GM12878 (cell line): ENCODE results near the gene PTGR1. TPM values are rescaled to one million over a fixed set of nuclear protein-coding genes. Genes with fewer than 3 reads are reported as not detected.

ENCODE experiments used
- ATAC-seq: fragments of 200-7000 bp; cut with Tn5 transposase; 3 replicates; pipeline ENCODE4 v1.9.1; 2020; ENCODE audit warnings: mild to moderate bottlenecking, moderate library complexity
- BruUV-seq: library from RNA; stranded (reverse); fragments of 400-500 nt; replicated peaks from 2 replicates; lab custom pipeline; 2021; lab: Mats Ljungman, UMichigan
- CTCF ChIA-PET: fragments of 300-600 bp; sonication (Branson Sonifier 250); formaldehyde crosslinking; extraction: SDS; loops from one replicate; lab custom pipeline; 2021; ENCODE audit warnings: inconsistent platforms; lab: Yijun Ruan, JAX
- POLR2A ChIA-PET: fragments of 350-600 bp; formaldehyde crosslinking; extraction: SDS; loops from one replicate; lab custom pipeline; 2021; ENCODE audit warnings: inconsistent platforms; lab: Charles Lee
- RAD21 ChIA-PET: fragments of 300-600 bp; sonication (Branson Sonifier 250); formaldehyde crosslinking; loops from one replicate; lab custom pipeline; 2023; ENCODE audit warnings: antibody characterized with exemption; ENCODE audit not compliant: unreplicated experiment; lab: Charles Lee
- SMC1A ChIA-PET: fragments of 300-600 bp; sonication (Branson Sonifier 250); formaldehyde crosslinking; loops from one replicate; lab custom pipeline; 2023; ENCODE audit not compliant: unreplicated experiment, uncharacterized antibody; lab: Charles Lee
- DNase-seq: peaks from one replicate; pipeline ENCODE4 v3.0.0-alpha.2; 2011; ENCODE audit warnings: low read depth, low spot score
- FAIRE-seq: peaks from 3 replicates; lab custom pipeline; 2011; peaks lifted over from hg19 to GRCh38; lab: Jason Lieb, UNC
- H2AFZ ChIP-seq: 2 replicates; pipeline ENCODE4 v1.6.0; 2011; ENCODE audit warnings: low read depth, low read length, control low read depth; ENCODE audit not compliant: control insufficient read depth
- H3K27ac ChIP-seq: 2 replicates; pipeline ENCODE4 v1.5.1; 2011; ENCODE audit warnings: control low read depth; ENCODE audit not compliant: control insufficient read depth, insufficient read depth
- H3K27me3 ChIP-seq, 2 experiments: replicated peaks in 1 of 2; 2 replicates each; pipeline versions ENCODE4 v1.6.0 to v1.6.1; 2011; ENCODE audit warnings: low read length in 1 of 2; ENCODE audit not compliant: control insufficient read depth in 2 of 2, insufficient read depth in 2 of 2
- H3K36me3 ChIP-seq, 2 experiments: 2 replicates each; pipeline ENCODE4 v1.5.1; 2011; ENCODE audit warnings: low read length in 1 of 2; ENCODE audit not compliant: control insufficient read depth in 2 of 2, insufficient read depth in 2 of 2
- H3K4me1 ChIP-seq: 2 replicates; pipeline ENCODE4 v1.6.1; 2011; ENCODE audit warnings: mild to moderate bottlenecking, low read length, moderate library complexity, mixed read lengths; ENCODE audit not compliant: control insufficient read depth, insufficient read depth
- H3K4me2 ChIP-seq: 2 replicates; pipeline ENCODE4 v1.6.0; 2011; ENCODE audit warnings: control low read depth; ENCODE audit not compliant: control insufficient read depth, insufficient read depth
- H3K4me3 ChIP-seq: fragments of 200-600 bp; sonication (generic); 2 replicates; pipeline ENCODE4 v1.5.1; 2016
- H3K79me2 ChIP-seq: 2 replicates; pipeline ENCODE4 v1.6.0; 2011; ENCODE audit warnings: low read length; ENCODE audit not compliant: control insufficient read depth, insufficient read depth
- H3K9ac ChIP-seq: 2 replicates; pipeline ENCODE4 v1.8.0; 2011; ENCODE audit warnings: low read length, control low read depth, mixed read lengths; ENCODE audit not compliant: control insufficient read depth, insufficient read depth
- H3K9me3 ChIP-seq: replicated peaks from 3 replicates; pipeline ENCODE4 v1.5.1; 2011; ENCODE audit warnings: mild to moderate bottlenecking, low read length; ENCODE audit not compliant: control insufficient read depth, insufficient read depth
- H4K20me1 ChIP-seq: 2 replicates; pipeline ENCODE4 v1.6.0; 2011; ENCODE audit not compliant: control insufficient read depth, insufficient read depth
- CHD1 ChIP-seq: IDR thresholded peaks from 2 replicates; pipeline ENCODE4 v1.6.1; 2012; ENCODE audit warnings: low read depth, low read length, improper control_type of control experiment
- E2F8 ChIP-seq: fragments of 450-650 bp; IDR thresholded peaks from 2 replicates; pipeline ENCODE4 v1.6.1; 2018; ENCODE audit warnings: mild to moderate bottlenecking, low read depth, moderate library complexity; ENCODE audit not compliant: partially characterized antibody
- EED ChIP-seq: sonication (generic); IDR thresholded peaks from 2 replicates; pipeline ENCODE4 v1.6.1; 2016; ENCODE audit warnings: antibody characterized with exemption, low read depth
- EGR1 ChIP-seq, 2 experiments: IDR thresholded peaks; 1 replicate in 1 of 2; 2 replicates in 1 of 2; pipeline ENCODE4 v1.6.1; 2011 to 2012; ENCODE audit warnings: low read depth in 2 of 2, low read length in 2 of 2, borderline replicate concordance in 1 of 2, mild to moderate bottlenecking in 1 of 2, moderate library complexity in 1 of 2
- KLF5 ChIP-seq: fragments of 450-650 bp; IDR thresholded peaks from 2 replicates; pipeline ENCODE4 v1.6.1; 2014; ENCODE audit warnings: mild to moderate bottlenecking; ENCODE audit not compliant: partially characterized antibody
- NFXL1 ChIP-seq: fragments of 450-650 bp; IDR thresholded peaks from 2 replicates; pipeline ENCODE4 v1.6.1; 2017; ENCODE audit warnings: antibody characterized with exemption, mild to moderate bottlenecking, borderline replicate concordance
- NR2C1 ChIP-seq: fragments of 450-650 bp; IDR thresholded peaks from 2 replicates; pipeline ENCODE4 v1.6.1; 2017; ENCODE audit warnings: antibody characterized with exemption, mild to moderate bottlenecking, moderate library complexity
- SREBF1 ChIP-seq: IDR thresholded peaks from 2 replicates; pipeline ENCODE4 v1.6.1; 2012; ENCODE audit warnings: mild to moderate bottlenecking, low read length
- STAT1 ChIP-seq: fragments of 450-650 bp; conservative IDR thresholded peaks from 2 replicates; pipeline ENCODE4 v1.6.1; 2014; ENCODE audit warnings: antibody characterized with exemption, mild to moderate bottlenecking
- TCF3 ChIP-seq: IDR thresholded peaks from 2 replicates; pipeline ENCODE4 v1.6.1; 2012; ENCODE audit warnings: low read depth, mild to moderate bottlenecking, low read length, borderline replicate concordance; ENCODE audit not compliant: insufficient read depth
- ZBTB4 ChIP-seq: fragments of 450-650 bp; formaldehyde crosslinking; IDR thresholded peaks from 2 replicates; pipeline ENCODE4 v1.4.0; 2022; ENCODE audit warnings: mild to moderate bottlenecking, moderate library complexity
- ZNF687 ChIP-seq: fragments of 450-650 bp; IDR thresholded peaks from 2 replicates; pipeline ENCODE4 v1.6.1; 2017; ENCODE audit warnings: mild to moderate bottlenecking, moderate library complexity
- WGBS: methylation state at CpG from one replicate; pipeline ENCODE4 v1.1.6; 2016; ENCODE audit warnings: low lambda C conversion rate; ENCODE audit not compliant: insufficient replicate concordance, insufficient coverage; ENCODE audit errors: missing lambda C conversion rate; 5-methylcytosine and 5-hydroxymethylcytosine counted together
- in situ Hi-C: fragments of 300-500 bp; cut with MboI; formaldehyde crosslinking; loops from 9 replicates; pipeline ENCODE4 v1.14.3; 2018; ENCODE audit warnings: mixed read lengths
- intact Hi-C: fragments of 100-400 bp; cut with micrococcal nuclease; formaldehyde crosslinking; loops from one replicate; pipeline ENCODE4 v1.14.2; 2022; ENCODE audit not compliant: unreplicated experiment
- polyA plus RNA-seq, 11 experiments: library from polyadenylated mRNA; depleted of rRNA in 4 of 11; unstranded in 6 of 11; stranded (reverse) in 5 of 11; fragments of >200 nt; fragmentation: Nextera tagmentation in 4 of 11; fragmentation: Illumina TruSeq in 1 of 11; extraction: Ambion mirVana in 4 of 11; extraction: Trizol in 1 of 11; gene quantifications; 1 replicate in 1 of 11; 2 replicates in 10 of 11; pipeline versions ENCODE4 v1.2.1 to v1.2.3, GENCODE V29; 2011 to 2016; ENCODE audit warnings: inconsistent platforms in 2 of 11, missing spikeins in 2 of 11, low read depth in 1 of 11
- total RNA-seq, 4 experiments: library from RNA; depleted of rRNA in 3 of 4; stranded (reverse); fragments of >200 nt in 3 of 4; fragmentation: Illumina TruSeq in 1 of 4; extraction: Trizol in 1 of 4; gene quantifications; 2 replicates each; pipeline versions ENCODE4 v1.2.1 to v1.2.3, GENCODE V29; 2013 to 2021
- TF ChIP-seq, protein P1 (sequence below): fragments of 450-650 bp; IDR thresholded peaks from 2 replicates; pipeline ENCODE4 v1.6.1; 2016; ENCODE audit warnings: mild to moderate bottlenecking

Gene PTGR1
- total and polyA plus RNA-seq, 10 of the 15 experiments (the other 5 are each of a cell fraction or from before 2014, with no cell fraction given) = 0.12 to 6.3 (median 2.8) TPM

- no TSS peak for BruUV-seq
- WGBS = 17% methylated on average over 5 of the region's 5 CpGs
- no peak for FAIRE-seq
- no peaks in the 10 kb centered on the region for H3K4me1 ChIP-seq
- no peak for DNase-seq
- CTCF ChIA-PET = interaction anchor here (1.7 kb wide), 1 partner anchor 11 kb away, joined by 6 read pairs; no protein-coding TSS in a partner anchor
- no peaks in the 10 kb centered on the region for H4K20me1 ChIP-seq
- ATAC-seq = no peak
- H3K36me3 ChIP-seq = no peaks in the 10 kb centered on the region
- RAD21 ChIA-PET = interaction anchor here (1.1 kb wide), 1 partner anchor 13 kb away, joined by 4 read pairs; no protein-coding TSS in a partner anchor
- H3K27ac ChIP-seq = no peak overlapping the region
- SMC1A ChIA-PET = no interaction called here
- H3K4me3 ChIP-seq = no peak overlapping the region
- in situ Hi-C loops (no loop called here), intact Hi-C loops (no loop called here)
- no peaks in the 10 kb centered on the region for H3K79me2 ChIP-seq
- no peak overlapping the region for H2AFZ ChIP-seq
- POLR2A ChIA-PET = interaction anchor here (0.6 kb wide), 1 partner anchor 13 kb away, joined by 3 read pairs; no protein-coding TSS in a partner anchor
- H3K9me3 ChIP-seq = no peaks in the 10 kb centered on the region
- no peaks in the 10 kb centered on the region; a peak in 1 of 4 replicates for H3K27me3 ChIP-seq
- no peak overlapping the region for H3K9ac ChIP-seq
- H3K4me2 ChIP-seq = no peak overlapping the region
- TF ChIP-seq E2F8 (no peak), EED (no peak), CHD1 (no peak), NFXL1 (no peak), ZBTB4 (no peak), NR2C1 (no peak), TCF3 (no peak), STAT1 (no peak), SREBF1 (no peak), EGR1 (IDR thresholded peaks at IDR 0.05; ENCODE audit: borderline replicate concordance in 1 of 2, low read depth in 2 of 2, low read length in 2 of 2) (no peak), ZNF687 (no peak), KLF5 (no peak)
- TF ChIP-seq, protein P1, sequence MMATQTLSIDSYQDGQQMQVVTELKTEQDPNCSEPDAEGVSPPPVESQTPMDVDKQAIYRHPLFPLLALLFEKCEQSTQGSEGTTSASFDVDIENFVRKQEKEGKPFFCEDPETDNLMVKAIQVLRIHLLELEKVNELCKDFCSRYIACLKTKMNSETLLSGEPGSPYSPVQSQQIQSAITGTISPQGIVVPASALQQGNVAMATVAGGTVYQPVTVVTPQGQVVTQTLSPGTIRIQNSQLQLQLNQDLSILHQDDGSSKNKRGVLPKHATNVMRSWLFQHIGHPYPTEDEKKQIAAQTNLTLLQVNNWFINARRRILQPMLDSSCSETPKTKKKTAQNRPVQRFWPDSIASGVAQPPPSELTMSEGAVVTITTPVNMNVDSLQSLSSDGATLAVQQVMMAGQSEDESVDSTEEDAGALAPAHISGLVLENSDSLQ = no peak
These were observed 10.7 kb upstream of the PTGR1 start for GRCh38 chr9:111610149-111610548.
